Osteoblast (primary cell): ENCODE results near the gene TRPV4. TPM values are rescaled to one million over a fixed set of nuclear protein-coding genes. Genes with fewer than 3 reads are reported as not detected.

ENCODE experiments used
- small RNA-seq: library from RNA; depleted of rRNA; stranded (forward); fragments of <200 nt; gene quantifications from one replicate; pipeline ENCODE3, GENCODE V24; 2012
- total RNA-seq: library from RNA; depleted of rRNA; stranded (reverse); fragments of >200 nt; gene quantifications from 2 replicates; pipeline ENCODE4 v1.2.3, GENCODE V29; 2012

TRPV4 gene
- total RNA-seq, 1 donor, result 5.8 TPM

Small RNAs within 50 kb of the gene (small RNA-seq; reads per million reads assigned to genes)
- gene MIR4497 (not detected), gene RN7SL441P (not detected)

Other genes with a start within 250 kb of the TRPV4 start
- gene FAM222A, start 119.6 kb downstream of the TRPV4 start, total RNA-seq, result 0.29 and 0.36 TPM in 2 replicates
- gene GLTP, start 47.1 kb upstream of the TRPV4 start, total RNA-seq, result 50.3 and 50.7 TPM in 2 replicates
- gene TCHP, start 66.9 kb upstream of the TRPV4 start, total RNA-seq, result 7.7 and 8.7 TPM in 2 replicates
- gene GIT2, start 163.0 kb upstream of the TRPV4 start, total RNA-seq, result 43.4 and 45.4 TPM in 2 replicates
- 94.1 and 113 TPM in 2 replicates for gene ANKRD13A, start 166.0 kb upstream of the TRPV4 start, total RNA-seq
- gene C12orf76, start 215.1 kb upstream of the TRPV4 start, total RNA-seq, result 7.6 and 9.4 TPM in 2 replicates